Measurements from ENCODE around the gene AOPEP.

The AOPEP gene

DNA sequence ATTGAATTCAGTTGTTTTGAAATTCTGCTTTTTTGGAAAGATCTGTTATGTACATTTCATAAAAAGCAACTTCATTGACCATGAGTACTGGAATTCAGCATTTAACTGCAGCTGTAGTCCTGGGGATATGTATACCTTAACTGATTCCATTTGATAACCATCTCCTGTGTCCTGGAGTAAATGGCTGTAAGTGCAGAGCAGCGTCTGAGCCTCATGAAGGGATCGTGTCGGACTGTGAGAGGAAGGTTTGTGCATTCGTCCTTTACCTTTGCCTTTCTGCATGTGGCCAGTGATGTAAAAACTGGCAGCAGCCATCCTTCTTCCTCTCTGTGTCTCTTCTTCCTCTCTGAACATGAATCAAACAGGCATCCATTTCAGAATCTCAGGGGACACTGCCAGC, 303.8 kb downstream of the AOPEP start:
- H3K27ac ChIP-seq = no peak overlapping the region
- peaks cover 14% of the 10 kb centered on the region for H3K36me3 ChIP-seq (replicated peaks)
- H3K4me3 ChIP-seq (ENCODE audit: low read depth, low read length) = no peak overlapping the region
- in situ Hi-C loops (cut with HindIII; ENCODE audit: low pct_ligation_motif_present, low sequenced_read_pairs) = no loop called here
- DNase-seq = no peak
- H3K27me3 ChIP-seq (replicated peaks) = no peaks in the 10 kb centered on the region
- TF ChIP-seq CTCF (IDR thresholded peaks at IDR 0.05; ENCODE audit: low read depth, low read length, missing control alignments) = no peak

GRCh38 chr9:95030920-95031642, 304.6 kb downstream of the AOPEP start:
- in situ Hi-C loops (cut with HindIII; ENCODE audit: low pct_ligation_motif_present, low sequenced_read_pairs) = no loop called here
- H3K27ac ChIP-seq = no peak overlapping the region

DNA sequence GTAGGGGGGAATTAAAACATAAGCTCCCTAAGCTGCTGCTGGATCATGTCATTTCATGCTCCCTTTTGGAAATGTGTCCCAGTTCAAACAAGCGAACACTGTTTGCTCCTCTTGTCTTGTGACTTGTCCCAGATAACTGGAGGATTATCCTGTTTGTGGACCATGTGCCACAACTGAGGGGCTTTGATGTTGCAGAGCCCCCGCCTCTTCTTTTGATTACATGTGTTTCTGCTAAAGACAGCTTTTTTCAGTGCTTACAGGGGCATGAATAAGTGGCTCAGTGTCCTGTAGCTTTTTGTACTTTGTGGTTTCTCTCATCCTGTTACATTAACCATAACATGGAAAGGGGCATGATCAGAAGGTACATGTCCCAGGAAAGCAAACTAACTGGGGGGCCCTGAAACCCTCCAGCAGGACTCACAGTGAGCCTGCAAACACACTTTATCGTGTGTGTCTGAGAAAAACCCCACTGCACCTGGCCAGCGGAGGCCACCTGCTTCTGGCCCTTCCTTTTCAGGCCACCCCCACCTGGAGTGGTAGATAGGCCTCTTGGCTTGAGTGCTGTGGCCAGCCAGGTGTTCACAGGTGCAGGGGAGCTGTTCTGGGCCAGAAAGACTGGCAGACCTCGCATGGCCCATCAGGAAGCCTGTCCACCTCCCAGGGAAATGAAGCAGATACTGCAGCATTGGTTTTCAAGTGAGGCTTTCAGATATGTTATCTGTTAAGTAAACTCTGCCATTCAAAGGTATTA, 305.4 kb downstream of the AOPEP start:
- DNase-seq = no peak
- Histone ChIP-seq H3K4me3 (ENCODE audit: low read depth, low read length) (no peak overlapping the region), H3K27ac (no peak overlapping the region), H3K27me3 (replicated peaks) (no peaks in the 10 kb centered on the region), H3K36me3 (replicated peaks) (peaks cover 8% of the 10 kb centered on the region)
- in situ Hi-C loops (cut with HindIII; ENCODE audit: low pct_ligation_motif_present, low sequenced_read_pairs) = no loop called here
- no peak for TF ChIP-seq CTCF (IDR thresholded peaks at IDR 0.05; ENCODE audit: low read depth, low read length, missing control alignments)

More at GRCh38 chr9:95030920-95031642, 304.6 kb downstream of the AOPEP start:
- peaks cover 14% of the 10 kb centered on the region for H3K36me3 ChIP-seq (replicated peaks)
- no peak for DNase-seq
- H3K27me3 ChIP-seq (replicated peaks) = no peaks in the 10 kb centered on the region
- no peak overlapping the region for H3K4me3 ChIP-seq (ENCODE audit: low read depth, low read length)
- no peak for TF ChIP-seq CTCF (IDR thresholded peaks at IDR 0.05; ENCODE audit: low read depth, low read length, missing control alignments)

GRCh38 chr9:95032580-95033341, 306.3 kb downstream of the AOPEP start:
- TF ChIP-seq CTCF (IDR thresholded peaks at IDR 0.05; ENCODE audit: low read depth, low read length, missing control alignments) = no peak
- Histone ChIP-seq H3K4me3 (ENCODE audit: low read depth, low read length) (no peak overlapping the region), H3K27ac (no peak overlapping the region)

GRCh38 chr9:95035846-95036245, 309.3 kb downstream of the AOPEP start:
- peaks cover 3% of the 10 kb centered on the region for H3K36me3 ChIP-seq (replicated peaks)
- no peak for TF ChIP-seq CTCF (IDR thresholded peaks at IDR 0.05; ENCODE audit: low read depth, low read length, missing control alignments)
- no peak overlapping the region for H3K4me3 ChIP-seq (ENCODE audit: low read depth, low read length)
- in situ Hi-C loops (cut with HindIII; ENCODE audit: low pct_ligation_motif_present, low sequenced_read_pairs) = no loop called here
- H3K27ac ChIP-seq = no peak overlapping the region
- no peak for DNase-seq
- no peaks in the 10 kb centered on the region for H3K27me3 ChIP-seq (replicated peaks)

More at GRCh38 chr9:95032580-95033341, 306.3 kb downstream of the AOPEP start:
- Histone ChIP-seq H3K27me3 (replicated peaks) (no peaks in the 10 kb centered on the region), H3K36me3 (replicated peaks) (peaks cover 8% of the 10 kb centered on the region)
- DNase-seq = no peak
- in situ Hi-C loops (cut with HindIII; ENCODE audit: low pct_ligation_motif_present, low sequenced_read_pairs) = no loop called here

All from brain microvascular endothelial cell (primary cell).